Measurements from ENCODE around the gene REG1A.

The REG1A gene, protein sequence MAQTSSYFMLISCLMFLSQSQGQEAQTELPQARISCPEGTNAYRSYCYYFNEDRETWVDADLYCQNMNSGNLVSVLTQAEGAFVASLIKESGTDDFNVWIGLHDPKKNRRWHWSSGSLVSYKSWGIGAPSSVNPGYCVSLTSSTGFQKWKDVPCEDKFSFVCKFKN

GRCh38 chr2:79120194-79120713 lies at the start of gene REG1A:
REG1A (plus strand) TSS chr2:79120488; CDS start chr2:79120862, 374 bp downstream.
- no peak for DNase-seq

DNA sequence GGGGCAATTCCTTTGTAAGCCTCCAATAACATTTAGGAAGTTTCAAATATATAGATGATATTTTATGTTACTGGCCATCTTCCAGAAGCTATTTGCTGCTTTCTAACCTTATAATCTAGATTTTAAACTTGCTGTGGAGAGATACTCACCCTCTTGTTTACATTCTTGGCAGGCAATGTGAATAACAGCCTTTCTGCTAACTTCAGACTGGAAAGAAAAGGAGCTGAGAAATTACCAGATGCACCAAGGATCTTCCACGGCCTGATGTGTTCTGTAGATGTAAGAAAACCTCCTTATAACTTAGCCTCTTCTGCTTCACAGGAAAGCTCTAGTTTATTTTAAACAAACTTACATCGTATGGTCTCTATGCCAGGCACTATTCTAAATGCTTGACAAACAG lies 49.2 kb upstream of the REG1A start:
- DNase-seq: no peak

DNA sequence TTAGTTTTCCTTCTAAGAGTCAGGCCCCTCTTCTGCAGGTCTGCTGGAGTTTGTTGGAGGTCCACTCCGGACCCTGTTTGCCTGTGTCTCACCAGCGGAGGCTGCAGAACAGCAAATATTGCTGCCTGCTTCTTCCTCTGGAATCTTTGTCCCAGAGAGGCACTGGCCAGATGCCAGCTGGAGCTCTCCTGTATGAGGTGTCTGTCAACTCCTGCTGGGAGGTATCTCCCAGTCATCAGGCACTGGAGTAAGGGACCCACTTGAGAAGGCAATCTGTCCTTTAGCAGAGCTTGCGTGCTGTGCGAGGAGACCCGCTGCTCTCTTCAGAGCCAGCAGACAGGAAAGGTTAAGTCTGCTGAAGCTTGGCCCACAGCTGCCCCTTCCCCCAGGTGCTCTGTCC lies 37.3 kb upstream of the REG1A start:
- no peak for DNase-seq

DNA sequence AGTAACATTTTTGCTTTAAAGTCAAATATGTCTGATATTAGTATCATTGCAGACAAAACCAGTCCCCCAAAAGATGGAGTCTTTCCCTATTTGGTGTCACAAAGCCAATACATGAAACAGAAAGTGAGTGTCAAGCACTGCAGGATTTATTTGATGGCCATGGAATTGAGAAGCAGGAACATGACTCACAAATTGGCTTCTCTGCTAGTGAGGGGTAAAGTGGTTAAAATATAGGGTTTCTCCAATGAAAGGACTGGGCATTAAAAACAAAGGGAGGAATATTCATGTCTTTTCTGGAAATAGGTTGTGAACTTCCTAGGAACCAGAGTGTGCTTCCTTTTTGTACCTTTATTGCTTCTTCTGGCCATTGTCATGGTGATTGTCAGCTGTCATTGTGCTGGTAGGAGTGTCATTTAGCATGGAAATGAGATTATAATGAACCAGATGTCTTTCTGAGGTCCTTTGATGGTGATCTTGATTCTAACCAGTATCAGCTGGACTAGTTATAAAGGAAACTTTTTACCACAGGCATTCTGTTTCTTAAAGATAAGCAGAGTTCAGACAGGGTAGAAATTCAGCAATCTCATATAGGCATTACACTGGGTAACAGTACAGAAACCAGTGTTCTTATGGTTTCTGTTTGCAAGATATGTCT lies 36.6 kb upstream of the REG1A start:
- DNase-seq: no peak

DNA sequence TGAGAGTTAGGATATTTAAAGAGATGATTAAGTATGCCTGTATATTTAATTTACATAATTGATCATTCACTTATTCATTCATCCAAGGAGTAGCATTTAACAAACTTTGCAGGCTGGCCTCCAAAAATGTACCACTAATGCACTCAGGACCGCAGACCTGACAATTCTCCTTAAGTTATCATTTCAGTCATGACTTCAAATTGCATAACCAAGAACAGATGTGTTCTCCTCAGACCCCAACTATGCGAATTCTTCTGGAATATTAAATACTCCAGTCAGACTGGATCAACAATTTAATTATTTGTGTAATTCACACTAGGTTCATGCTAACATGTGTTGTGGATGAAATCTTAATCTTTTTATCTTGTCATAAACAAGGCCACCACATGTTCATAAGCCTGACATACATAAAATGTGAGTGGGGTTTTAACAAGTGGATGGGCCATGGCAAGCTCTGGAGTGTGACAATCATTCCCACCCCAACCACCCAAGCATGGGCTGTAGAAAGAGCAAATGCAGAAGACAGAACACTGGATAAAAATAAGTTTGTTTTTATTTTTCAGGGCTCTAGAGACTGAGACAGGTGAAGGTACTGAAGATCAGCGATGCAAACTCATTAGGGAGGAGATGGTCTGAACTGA lies 35.7 kb upstream of the REG1A start:
- DNase-seq: no peak

DNA sequence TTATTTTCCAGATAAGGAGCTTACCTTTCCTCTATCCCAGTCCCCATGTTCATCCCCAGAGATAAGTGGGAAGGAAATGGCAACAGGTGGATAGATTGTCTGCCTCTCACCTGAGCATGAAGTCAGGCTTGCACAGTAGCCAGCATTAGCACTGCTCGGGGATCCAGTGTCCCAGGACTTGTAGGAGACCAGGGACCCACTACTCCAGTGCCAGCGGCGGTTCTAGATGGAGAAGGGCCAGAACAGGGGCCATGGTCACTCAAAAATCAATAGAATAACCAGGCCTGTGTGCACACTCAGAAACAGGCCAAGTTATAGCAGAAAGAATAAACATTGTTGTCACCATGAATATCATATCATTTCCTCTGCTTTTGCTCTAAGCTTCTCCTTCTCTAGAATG lies 34.9 kb upstream of the REG1A start:
- DNase-seq: no peak

DNA sequence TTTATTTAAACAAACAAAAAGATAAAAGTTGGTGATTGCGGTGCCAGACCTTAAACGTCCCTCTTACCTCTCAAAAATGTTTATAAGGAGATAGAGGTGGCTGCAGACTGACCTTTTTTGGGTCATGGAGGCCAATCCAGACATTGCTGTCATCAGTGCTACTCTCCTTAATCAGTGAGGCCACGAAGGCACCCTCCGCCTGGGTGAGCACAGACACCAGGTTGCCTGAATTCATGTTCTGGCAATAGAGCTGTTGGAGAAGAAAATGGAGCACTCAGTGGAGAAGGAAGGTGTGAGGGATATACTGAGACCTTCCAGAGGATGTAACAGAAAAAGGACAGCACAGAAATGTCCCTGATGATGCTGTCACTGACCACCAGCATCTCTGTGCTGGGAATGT lies 34.0 kb upstream of the REG1A start:
- no peak for DNase-seq

GRCh38 chr2:79087785-79088364 lies 32.4 kb upstream of the REG1A start, which contains the start of gene REG1B:
REG1B (minus strand) TSS chr2:79087993; CDS start chr2:79087612, 381 bp downstream.
- DNase-seq: no peak

DNA sequence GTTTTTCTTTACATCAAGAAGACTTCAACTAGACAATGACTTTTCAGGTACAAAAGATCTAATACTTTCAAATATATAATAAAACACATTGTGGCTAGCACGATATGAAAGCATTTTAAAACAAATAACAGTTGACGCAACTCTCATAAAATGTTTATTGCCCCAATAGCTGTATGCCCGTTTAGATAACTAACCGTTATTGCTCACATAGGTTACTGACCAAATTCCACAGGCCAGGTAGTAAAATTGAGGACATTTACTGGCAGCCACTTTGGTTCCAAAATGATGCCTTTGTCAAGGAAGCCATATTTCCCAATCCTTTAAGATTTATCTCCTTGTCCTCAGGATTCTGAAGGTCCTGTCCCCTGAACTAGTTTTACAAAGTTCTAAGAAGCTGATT lies 29.6 kb upstream of the REG1A start:
- no peak for DNase-seq

DNA sequence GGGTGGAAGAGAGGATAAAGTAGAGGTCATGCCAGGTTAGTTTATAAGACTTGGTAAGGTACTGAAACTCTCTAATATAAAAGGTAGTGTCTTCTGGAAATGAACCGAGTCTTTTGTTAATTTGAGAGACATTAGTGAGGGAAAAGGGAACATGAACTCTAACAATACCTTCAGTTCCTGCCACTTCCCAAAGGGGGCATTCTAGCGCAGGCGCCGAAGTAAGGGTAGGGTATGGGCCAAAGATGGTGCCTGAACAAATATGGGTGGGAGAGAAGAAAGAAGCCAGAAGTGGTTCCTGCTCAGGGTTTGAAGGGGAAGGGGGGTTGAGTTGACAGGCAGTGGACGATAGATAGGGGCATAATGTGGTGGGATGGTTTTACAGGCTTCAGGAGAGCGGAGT lies 22.4 kb upstream of the REG1A start:
- DNase-seq: no peak

DNA sequence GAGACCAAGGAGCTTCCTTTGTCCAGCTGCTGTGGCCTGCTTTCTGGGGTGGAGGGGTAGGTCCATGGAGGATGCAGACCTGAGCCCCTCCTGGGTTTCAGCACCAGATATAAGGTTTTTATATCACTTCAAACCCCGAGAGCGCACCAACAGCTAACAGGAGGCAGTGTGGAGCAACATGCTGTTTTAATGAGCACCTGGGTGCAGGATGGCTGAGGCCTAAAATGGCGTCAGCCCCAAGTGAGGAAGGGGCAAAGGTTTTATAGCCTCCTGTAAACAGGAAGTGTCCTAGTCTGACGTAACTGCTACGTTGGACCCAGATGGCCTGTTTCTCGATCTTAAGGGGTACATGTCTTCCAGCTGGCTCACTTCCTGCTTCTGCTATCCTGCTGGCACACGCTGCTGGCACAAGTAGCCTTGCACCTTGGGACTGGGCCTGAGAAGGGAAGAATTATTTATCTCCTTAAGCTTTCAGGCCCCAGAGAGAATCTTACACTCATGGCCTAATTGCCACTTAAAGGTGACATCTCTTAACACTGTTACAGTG lies 21.1 kb upstream of the REG1A start:
- DNase-seq: no peak

- DNase-seq: no peak
These were observed 20.0 kb upstream of the REG1A start for GRCh38 chr2:79100285-79100684.

GRCh38 chr2:79101024-79101423 lies 19.3 kb upstream of the REG1A start:
- DNase-seq: no peak

DNA sequence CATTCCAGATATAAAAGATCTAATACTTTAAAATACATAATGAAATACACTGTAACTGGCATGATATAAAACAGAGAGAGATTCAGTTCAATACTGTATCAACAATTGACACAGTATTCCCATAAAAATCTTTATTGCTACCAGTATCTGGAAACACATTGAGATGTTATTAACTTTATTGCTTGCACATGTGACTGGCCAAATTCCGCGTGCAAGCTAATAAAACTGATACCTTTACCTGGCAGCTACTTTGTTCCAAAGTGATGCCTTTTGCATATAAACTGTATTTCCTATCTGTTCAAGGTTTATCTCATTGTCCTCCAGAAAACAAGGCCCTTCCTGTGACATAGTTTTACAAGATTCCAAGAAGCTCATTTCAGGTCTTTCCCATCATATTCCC lies 17.1 kb upstream of the REG1A start:
- DNase-seq: no peak

DNA sequence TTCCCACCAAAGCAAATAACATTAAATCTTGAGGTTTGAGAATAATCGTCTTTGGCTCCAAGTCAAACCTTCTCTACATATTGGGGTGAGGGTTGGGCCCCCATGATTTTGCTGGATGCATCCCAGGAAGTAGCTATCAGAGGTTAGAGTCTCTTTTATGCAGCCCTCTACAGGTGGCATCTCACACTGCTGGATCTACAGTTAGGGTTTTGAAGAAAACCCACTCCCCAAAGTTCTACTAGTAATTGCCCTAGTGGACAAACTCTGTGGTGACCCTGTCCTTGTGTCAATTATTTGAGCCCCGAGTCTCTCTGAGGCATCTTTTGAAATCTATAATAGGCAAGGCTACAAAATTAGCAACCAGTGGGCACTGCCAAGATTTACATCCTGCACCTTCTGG lies 15.0 kb upstream of the REG1A start:
- DNase-seq: no peak

DNA sequence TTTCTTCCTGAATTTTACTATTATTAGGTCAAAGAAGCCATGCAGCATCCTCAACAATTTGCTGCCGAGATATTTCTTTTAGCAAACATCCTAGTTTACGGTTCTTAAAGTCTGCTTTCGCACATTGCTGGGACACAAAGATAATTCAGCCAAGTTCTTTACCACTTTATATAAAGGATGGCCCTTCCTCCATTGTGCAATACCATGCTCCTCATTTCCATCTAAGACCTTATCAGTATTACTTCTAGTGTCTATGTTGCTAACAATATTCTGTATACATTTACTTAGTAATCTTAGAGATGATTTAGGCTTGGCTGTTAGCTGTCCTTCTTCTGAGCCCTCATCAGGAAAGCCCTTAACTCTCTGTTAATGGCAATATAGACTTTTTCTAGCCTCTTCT lies 8.0 kb upstream of the REG1A start:
- DNase-seq: no peak

GRCh38 chr2:79114797-79115494 lies 5.3 kb upstream of the REG1A start:
- DNase-seq: no peak

DNA sequence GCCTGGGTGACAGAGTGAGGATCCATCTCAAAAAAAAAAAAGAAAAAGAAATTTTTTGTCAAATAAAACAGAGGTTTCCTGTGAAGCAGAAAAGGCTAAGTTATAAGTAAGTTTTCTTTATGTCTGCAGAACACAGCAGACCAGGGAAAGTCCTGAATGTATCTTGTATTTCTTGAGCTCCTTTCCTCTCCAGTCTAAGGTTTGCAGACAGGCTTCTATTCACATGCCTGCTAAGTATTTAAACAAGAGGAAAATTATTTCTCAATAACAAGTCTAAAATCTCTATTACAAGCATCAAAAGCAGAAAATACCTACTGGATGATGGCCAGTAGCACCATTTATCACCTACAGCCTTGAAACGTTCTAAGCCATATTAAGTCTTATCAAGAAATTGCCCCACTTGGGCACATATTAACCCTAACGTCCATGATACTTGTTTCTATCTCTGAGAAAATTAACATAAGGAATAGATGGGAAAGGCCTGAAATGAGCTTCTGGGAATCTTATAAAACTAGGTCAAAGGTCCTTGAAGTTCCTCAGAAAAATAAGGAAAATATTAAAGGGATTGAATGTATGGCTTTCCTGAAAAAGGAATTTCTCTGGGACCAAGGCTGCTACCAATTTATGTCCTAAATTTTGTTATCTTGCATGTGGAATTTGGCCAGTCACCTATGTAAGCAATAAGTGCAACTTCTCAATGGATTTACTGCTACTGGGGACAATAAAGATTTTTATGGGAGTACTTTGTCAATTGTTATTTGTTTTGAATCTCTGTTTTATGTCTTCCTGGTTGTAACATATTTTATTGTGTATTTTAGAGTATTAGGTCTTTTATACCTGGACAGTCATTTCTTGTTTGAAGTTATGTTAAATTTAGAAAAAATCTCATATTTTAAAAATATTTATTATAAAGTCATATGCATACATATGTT lies 3.0 kb upstream of the REG1A start:
- DNase-seq: no peak

DNA sequence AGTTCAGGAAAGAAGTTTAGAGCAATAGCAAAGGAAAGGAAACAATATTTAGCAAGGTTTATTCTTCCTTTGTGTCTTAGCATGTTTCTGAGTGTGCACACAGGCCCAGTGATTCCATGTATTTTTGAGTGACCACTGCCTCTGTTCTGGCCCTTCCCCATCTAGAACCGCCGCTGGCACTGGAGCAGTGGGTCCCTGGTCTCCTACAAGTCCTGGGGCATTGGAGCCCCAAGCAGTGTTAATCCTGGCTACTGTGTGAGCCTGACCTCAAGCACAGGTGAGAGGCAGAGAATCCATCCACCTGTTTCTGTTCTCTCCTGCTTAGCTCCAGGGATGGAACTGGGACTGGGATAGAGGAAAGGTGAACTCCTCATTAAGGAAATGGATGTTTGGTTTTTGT lies 2.4 kb downstream of the REG1A start:
- DNase-seq: no peak

DNA sequence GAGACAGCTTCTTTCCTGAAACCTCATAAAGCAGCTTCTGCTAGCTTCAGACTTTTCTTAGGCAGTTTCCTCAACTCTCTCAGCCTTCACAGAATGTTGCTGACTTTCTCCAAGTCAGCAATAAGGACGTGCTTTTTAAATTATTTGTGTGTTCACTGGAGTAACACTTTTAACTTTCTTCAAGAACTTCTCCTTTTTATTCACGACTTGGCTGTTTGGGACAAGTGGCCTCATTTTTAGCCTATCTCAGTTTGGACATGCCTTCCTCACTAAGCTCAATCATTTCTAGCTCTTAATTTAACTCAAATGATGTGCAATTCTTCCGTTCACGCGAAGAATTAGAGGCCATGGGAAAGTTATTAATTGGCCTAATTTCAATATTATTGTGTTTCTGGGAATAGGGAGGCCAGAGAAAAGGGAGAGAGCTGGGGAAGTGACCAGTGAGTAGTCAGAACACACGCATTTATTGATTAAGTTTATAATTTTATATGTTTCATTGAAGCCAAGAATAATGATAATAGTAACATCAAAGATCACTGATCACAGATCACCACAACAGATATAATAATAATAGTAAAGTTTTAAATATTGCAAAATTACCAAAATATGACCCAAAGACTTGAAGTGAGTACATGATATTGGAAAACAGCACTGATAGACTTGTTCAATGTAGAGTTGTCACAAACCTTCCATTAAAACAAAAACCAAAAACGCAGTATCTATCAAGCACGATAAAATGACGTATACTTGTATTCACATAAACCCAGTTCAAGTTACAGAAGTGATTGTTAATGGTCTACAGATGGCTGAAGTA lies 4.8 kb downstream of the REG1A start:
- DNase-seq: no peak

DNA sequence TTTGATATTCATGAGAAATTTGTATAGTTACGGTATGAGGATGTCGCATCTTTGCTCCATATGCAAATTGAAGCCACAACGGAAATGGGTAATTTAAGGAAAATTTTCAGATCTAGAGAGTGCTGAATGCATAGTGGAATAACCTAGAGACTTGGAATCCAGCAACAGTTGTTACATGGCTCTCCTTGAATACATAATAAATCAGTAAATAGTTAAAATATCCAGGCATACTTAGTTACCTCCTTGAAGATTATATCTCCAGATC lies 5.4 kb downstream of the REG1A start:
- DNase-seq: no peak
